OCI-M2 (cell line): ENCODE results near the gene DCST2.
A peak's percentile ranks its signal among the peaks of the same experiment; 100 is the strongest.
"Not testable (repeated sequence)": the region's sequence is repeated elsewhere in the genome, so short reads cannot be mapped to it uniquely, and the experiment has no call there.

ENCODE experiments used
- DNase-seq: peaks from one replicate; lab custom pipeline; 2025; ENCODE audit not compliant: unreplicated experiment; lab: John Stamatoyannopoulos, UW

The DCST2 gene

DNA sequence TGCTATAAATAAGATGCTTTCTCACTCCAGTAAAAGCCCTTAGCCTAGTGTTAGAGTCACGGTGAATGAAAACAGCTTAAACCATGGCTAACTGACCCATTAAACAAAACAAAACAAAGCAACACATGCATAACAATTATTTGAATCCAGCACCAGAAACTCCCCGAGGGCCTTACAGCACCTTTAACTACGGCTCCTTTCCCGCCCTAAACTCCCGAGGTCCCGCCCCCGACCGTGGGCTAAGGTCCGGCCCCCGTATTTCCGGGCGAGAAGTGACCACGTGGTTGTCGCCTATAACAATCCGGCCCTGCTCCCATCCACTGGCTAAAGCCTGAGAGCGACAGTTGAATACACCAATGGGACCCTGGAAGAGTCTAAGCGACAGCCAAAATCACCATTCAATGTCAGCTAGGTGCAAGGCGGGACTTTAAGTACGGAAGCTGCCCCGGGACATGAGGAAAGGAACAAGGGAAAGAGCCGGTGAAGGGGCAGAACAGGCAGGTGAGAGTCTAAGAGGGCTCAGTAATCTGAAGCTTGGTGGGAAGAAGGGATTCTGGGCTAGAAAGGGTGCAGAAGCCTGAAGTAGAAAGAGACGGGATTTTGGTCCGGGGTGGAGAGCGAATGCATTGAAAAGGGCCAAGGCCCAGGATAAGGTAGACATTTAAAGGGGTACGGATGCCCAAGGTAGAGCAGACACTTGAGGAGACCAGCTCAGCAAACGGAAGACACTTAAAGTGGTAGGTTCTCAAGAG, 50.5 kb downstream of the DCST2 start, which contains the start of gene FLAD1:
Gene FLAD1, plus strand, starts transcription at position 448 of the 752 bp plus-strand sequence. CDS start 351 bp downstream, outside the sequence.
- peak; percentile 78 for DNase-seq

DNA sequence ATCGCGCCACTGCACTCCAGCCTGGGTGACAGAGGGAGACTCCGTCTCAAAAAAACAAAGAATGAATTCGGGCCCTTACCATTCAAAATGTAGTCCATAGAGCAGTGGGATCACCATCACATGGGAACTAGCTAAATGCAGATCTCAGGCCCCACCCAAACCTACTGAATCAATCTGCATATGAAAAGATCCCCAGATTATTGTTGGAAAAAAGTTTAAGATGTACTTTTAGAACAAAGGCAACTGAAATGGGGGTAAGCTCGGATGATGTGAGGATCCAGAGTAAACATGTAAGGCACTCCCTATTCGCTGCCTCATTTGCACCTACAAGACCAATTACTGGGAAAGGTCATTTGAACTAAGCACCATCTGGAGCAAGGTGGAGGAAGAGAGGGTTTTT, 51.2 kb downstream of the DCST2 start:
- no peak for DNase-seq

DNA sequence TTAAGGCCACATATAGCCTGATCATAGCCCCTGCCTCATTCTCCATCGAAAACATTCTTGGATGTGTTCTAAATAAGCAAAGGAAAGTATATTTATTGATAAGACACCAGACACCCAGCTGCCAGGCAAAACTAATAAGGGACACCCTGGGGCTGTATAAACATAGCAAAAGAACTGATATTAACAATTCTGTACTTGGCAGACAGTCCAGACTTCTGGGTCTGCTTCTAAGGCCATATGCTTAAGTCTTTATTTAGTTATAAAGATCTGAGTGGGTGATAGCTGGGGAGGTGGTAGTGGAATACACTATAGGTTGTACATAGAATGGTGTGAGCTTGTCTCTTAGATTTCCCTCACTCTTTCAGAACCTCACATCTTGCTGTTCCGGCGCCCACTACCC, 55.2 kb downstream of the DCST2 start:
- DNase-seq, result no peak

DNA sequence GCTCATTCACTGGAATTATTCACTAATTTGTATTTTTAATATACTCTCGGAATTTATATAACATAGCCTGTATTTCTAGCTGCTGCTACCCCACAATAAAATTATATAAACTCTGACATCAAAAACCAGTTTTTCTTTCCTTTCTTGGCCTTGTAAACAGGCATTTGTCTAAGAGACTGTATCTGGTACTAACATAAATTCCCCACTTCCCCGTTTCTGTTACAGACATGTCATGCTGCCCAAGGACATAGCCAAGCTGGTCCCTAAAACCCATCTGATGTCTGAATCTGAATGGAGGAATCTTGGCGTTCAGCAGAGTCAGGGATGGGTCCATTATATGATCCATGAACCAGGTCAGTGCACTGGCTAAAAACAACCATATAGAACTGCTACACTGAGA, 55.8 kb downstream of the DCST2 start:
- DNase-seq, result not testable (repeated sequence)

- no peak for DNase-seq
Measured at GRCh38 chr1:154975409-154976059, 58.0 kb downstream of the DCST2 start.

- peak; percentile 91 for DNase-seq
Measured at GRCh38 chr1:154974808-154975408, 58.7 kb downstream of the DCST2 start.

GRCh38 chr1:154974102-154974807, 59.3 kb downstream of the DCST2 start, which contains the start of gene CKS1B:
CKS1B (plus strand) TSS chr1:154974681; CDS start chr1:154974746, 65 bp downstream.
- peak; percentile 91 for DNase-seq

DNA sequence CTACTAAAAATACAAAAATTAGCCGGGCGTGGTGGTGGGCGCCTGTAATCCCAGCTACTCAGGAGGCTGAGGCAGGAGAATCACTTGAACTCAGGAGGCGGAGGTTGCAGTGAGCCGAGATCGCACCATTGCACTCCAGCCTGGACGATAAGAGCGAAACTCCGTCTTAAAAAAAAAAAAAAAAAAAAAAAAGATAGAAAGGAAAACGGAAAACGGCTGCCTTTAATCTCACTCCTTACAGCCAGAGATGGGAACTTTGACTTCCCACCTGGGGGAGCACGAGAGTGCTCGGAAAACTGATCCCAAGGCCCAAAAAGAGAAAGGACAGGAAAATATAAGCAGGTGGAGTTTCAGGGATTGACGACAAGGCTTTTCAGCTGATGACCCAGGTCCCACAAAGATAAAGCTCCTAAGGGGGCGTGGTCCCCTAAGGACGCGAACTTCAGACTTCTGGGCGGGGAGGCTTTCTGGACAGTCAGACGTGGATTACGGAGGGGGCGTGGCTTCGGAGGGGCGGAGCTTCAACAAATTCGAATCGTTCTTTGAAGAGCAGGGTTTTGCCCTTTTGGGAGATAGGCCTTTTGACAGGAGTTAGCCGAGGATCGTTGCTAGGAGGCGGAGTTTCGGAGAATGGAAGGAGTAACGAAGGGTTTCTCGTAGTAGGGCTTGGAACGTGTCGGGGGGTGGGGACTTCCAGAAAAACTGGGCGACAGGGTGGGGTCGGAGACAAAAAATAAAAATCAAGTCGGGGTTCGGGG, 60.1 kb downstream of the DCST2 start:
- peak; percentile 79 for DNase-seq

DNA sequence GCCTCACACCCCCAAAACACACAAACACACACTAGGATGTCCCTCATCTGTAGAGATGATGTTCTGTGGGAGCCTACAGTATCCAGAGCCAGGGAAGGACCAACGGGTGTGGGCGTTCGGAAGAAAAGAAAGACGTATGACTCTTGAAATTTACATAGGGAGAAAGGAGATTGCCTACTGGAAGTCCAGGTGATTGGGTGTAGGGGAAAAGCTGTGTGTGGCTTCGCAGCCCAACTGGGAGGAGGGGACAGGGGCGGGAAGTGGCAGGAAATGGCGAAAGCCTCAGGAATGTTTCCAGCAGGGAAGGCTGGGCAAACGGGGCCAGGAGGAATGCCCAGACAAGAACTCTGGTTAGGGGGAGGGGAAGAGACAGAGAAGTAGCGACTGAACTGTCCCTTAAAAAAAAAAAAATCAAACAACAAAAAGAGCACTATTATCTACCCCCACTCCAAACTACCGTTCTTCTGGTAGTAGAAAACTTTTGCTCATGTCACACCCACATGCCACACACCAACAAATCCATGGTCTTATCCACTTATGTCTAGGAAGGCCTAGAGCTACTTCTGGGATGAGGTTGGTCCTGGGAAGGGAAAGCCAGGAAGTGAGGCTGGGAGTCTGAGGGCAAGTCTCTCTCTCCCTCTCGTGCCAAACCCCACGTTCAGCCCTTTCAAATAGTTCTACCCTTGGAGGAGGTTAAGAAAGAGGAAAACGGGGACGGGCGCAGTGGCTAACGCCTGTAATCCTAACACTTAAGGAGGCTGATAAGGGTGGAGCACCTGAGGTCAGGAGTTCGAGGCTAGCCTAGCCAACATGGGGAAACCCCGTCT, 60.9 kb downstream of the DCST2 start:
- DNase-seq, result no peak

- no peak for DNase-seq
Measured at GRCh38 chr1:154972213-154972516, 61.4 kb downstream of the DCST2 start.

- DNase-seq, result no peak
Measured at GRCh38 chr1:154971341-154971998, 62.1 kb downstream of the DCST2 start.

DNA sequence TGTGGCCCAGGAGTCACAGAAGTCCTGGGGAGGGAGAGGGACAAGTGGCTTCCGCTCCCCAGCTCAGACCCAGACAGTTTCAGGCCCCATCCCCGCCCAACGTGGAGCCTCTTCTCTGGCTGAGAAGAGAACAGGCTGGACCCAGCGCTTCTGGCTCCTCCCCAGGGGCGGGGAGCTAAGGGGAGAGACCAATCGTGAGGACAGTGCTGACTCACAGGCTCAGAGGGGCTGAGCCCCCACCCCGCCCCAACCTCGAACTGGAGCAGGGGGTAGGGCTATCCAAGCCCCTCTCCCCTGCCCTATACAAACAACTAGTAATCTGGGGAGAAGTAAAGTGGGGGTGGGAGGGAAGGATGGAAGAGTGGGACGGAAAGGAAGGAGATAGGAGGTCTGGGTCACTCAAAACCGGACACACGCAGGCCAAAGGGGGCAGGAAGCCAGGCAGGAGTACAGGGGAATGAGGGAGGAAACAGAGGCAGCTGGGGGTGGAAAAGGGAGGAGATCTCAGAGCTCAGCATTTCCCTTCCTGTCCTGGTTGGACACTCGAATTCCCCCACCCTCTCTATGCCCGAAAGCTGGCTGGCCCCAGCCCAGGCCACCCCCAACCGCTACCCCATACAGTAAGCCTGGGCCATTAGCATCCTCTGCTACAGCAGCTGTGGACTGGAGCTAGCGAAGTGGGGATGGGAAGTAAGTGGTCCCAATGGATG, 62.8 kb downstream of the DCST2 start, which contains the start of gene SHC1:
Gene SHC1, minus strand, starts transcription at position 117 of the 710 bp plus-strand sequence. CDS start 221 bp downstream, outside the sequence.
- peak; percentile 69 for DNase-seq

DNA sequence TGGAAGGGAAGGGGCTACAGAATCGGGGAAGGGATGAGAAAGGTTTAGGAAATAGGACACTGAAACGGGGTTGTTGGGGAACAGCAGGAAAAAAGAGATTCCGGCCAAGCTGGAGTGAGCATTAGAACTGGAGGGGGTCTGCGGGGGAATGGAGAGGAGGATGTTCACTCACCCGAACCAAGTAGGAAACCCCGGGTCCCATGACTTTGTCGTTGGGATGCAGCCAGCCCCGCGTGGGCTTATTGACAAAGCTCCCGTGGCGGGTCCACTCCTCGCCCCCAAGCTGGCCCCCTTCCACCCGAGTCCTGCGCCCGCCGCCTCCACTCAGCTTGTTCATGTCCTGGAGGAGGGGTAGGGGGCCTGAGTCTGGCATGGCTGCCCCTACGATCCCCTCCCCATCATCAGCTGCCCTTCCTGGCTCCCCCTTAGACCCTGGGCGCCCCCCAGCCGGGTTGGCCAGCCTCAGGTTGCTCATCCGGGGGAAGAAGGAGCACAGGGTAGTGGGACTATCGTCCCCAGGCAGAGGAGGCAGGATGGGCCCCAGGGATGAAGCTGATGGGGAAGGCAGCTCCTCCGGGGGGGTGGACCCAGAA, 63.6 kb downstream of the DCST2 start:
- DNase-seq, result no peak

DNA sequence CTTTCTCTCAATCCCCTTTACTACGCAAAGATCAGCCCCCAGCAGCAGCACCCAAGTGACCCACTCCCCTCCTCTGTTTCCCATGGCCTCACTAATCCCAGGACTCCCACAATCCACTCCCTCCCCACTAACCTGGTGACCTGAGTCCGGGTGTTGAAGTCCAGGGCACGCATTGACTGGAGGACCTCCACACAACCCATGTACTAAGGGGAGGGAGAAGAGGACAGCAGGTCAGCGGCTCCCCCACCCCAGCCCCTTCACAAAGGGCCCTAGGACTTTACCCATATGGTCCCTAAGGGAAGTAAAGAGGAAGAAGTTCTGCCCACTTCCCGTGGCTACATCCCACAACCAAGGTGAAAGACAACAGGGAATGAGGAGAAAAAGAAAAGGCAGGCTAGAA, 64.3 kb downstream of the DCST2 start:
- no peak for DNase-seq

- DNase-seq, result no peak
Measured at GRCh38 chr1:154968731-154969130, 64.8 kb downstream of the DCST2 start.
